Stimulated activated CD8-positive, alpha-beta memory T cell treated with anti-CD3 and anti-CD28 coated beads, Interleukin-15, amount 100 ng/mL, for 4 hours (primary cell): ENCODE data around the gene OSBPL2.

ENCODE experiments used
- DNase-seq, 2 donors: peaks; one replicate each; pipeline ENCODE4 v3.0.0-alpha.2; 2020; ENCODE audit warnings: low read depth in 2 of 2

Gene OSBPL2

DNA sequence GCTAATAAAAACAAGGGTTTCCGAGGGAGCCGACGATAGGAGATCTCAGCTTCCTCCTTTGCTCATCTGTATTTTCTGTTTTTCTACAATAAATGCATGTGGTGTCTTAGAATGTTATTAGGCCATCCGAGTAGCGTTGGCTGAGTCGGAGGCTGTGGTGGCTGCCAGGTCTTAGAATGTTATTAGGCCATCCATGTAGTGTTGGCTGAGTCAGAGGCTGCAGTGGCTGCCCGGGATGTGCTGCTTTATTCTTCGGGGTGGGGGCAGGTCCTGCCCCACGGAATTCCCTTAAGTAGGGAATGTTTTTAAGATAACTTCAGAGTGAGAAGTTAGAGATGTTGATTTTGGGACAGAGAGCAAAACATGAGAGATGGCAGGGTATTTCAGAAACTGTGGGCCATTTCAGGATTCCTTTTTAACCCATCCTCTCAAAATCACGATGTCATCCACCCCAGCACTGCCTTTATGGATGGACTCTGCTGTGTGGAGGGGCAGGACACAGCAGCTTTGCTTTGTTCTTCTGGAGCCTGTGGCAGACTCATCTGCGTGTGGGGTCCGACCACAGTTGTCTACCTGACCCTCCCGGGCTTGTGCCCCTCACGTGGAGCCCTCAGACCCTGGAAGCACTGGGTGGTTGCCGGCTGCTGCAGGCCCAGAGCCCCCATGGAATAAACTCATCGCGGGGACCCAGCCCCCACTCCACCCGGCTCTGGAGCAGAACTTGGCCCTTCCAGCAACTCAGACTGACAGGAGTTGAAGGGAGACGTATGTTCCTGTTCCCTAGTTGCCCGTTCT is 20.4 kb downstream of the OSBPL2 start:
- DNase-seq: no peak

DNA sequence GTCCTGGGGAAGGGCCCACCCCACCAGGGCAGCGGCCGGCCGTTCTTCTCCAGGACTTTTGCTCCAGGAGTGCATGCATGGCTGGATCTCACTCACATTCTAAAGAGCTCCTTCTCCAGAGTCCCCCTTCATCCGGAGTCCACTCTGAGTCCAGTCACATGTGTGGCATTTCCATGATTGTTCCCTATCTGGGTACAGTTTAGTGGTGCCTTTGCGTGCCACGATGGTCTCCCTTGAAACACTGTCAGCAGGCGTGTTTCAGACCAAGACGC is 20.9 kb downstream of the OSBPL2 start:
- DNase-seq: no peak

DNA sequence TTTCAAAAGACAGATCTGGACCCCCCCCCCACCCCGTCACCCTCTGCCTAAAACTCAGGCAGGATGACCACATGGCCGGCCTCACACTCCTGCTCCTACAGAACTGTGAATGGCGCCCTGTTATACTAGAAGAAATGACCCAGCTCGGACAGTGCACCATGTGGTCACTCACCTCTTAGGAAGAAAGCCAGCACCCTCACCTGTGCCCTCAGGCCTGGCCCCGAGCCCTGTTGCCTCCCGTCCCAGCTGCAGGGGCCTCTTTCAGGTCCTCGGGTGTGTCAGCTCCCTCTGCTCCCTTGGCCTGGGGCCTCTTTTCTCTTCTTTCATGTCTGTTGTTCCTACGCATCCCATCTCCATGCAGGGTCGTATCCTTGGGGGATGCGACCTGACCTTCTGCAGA is 23.7 kb downstream of the OSBPL2 start:
- no peak for DNase-seq

DNA sequence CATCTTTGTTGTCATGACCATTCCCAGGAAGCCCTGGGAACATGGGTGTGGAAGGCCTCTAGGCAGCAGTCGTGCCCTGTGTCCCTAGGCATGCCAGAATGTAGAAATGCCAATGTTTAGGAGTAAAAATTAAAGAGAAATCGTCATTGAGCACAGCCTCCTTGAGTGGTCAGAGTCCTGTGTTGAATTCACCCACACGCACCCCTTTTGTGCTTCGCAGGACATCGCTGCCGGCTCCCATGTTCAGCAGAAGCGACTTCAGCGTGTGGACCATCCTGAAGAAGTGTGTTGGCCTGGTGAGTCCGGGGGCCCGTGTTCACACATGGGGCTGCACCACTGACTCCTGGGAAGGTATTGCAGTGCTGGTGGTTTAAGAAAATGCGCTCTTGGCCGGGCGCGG is 25.1 kb downstream of the OSBPL2 start:
- no peak for DNase-seq

DNA sequence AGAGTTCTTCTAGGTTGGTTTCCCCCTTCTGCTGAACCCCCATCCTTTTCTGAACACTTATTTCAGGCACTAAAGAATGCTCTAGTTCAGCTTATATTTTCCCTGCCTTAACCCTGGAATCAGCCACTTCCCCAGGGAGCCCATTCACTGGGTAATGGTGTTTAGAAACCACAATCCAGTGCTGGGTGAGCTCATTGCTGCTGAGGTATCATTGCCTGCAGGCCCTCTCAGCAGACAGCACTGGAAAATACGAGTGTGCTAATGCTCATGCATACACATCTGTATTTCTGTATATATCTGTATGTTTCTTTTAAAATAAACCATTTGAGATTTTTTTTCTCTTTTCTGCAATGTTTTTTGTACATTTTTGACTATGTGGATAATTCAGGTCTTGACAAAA is 27.0 kb downstream of the OSBPL2 start:
- no peak for DNase-seq

DNA sequence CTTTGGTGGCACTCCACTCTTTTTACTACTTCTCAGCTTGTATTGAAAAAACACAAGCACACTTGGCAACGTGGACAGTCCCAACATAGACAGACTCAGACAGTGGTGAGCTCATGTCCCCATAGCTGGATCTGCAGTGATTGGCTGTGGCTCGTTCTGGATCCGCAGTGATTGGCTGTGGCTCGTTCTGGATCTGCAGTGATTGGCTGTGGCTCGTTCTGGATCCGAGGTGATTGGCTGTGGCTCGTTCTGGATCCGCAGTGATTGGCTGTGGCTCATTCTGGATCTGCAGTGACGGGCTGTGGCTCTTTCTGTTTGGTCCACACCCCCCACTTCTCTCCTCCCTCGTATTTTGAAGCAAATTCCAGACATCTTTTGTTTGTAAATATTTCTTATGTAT is 28.0 kb downstream of the OSBPL2 start:
- no peak for DNase-seq

DNA sequence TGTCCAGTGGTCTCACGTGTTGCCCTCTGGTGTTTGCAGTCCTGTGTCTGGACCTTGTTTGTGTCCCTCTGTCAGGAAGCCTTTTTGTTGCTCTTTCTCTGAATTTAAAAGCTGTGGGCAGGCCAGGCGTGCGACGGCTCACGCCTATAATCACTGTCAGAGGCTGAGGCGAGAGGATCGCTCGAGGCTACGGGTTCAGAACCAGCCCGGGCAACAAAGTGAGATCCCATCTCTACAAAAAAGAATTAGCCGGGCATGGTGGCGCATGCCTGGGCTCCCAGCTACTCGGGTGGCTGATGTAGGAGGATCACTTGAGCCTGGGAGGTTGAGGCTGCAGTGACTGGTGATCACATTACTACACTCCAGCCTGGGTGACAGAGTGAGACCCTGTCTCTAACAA is 28.5 kb downstream of the OSBPL2 start:
- no peak for DNase-seq

DNA sequence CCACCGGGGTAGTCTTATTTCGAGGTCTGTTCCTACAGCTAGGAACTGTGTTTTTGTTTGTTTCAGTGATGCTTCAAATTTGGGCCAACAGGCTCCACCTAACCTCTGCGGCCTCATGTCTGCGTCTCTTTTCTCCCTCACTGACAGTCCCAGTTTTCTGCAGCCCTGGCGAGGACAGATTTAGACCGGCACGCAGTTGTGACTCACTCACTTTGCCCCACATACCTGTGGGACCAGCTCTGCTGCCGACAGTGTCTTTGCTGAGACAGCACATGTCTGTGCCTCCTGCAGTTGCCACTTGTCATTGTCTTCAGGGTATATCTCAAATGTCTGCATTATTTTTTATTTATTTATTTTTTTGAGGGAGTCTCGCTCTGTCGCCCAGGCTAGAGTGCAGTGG is 29.2 kb downstream of the OSBPL2 start:
- DNase-seq: no peak

DNA sequence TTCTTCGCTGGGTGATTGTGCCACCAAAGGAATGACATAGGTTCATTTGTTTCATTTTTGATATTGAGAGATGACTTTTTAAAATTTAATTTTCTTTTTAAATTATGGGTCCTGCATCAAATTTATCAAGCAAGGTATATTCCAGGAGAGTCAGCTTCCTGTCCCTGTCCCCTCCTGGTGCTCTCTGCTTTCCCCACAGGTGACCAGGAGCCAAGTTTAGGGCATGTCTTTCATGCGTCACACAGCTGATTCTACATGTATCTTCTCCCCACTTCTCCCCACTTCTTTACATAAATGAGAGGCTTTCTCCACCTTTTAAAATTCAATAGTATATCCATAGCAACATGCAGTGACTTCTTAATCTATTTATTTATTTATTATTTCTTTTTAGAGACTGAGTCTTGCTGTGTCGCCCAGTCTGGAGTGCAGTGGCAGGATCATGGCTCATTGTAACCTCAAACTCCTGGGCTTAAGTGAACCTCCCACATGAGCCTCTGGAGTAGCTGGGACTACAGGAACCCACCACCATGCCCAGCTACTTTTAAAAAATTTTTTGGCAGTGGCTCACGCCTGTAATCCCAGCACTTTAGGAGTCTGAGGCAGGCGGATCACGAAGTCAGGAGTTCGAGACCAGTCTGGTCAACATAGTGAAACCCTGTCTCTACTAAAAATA is 30.0 kb downstream of the OSBPL2 start:
- no peak for DNase-seq

DNA sequence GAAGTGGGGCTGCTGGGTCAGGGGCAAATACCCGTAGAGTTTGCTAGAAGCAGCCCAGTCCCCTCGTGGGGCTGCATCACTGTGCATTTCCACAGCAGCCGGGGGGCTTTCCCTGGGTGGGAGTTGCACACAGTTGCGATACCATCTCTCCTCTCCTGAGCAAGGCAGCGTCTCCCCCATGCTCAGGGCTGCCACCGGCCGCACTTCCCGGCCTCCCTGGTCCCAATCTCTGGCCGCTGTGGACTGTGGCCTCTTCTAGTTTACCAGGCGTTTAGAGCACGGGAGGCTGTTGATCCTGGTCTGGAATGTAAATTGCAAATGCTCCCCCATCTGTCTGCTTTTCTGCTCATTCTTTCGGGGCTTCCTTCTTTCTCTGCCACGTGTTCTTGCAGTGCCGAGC is 31.1 kb downstream of the OSBPL2 start:
- no peak for DNase-seq

DNA sequence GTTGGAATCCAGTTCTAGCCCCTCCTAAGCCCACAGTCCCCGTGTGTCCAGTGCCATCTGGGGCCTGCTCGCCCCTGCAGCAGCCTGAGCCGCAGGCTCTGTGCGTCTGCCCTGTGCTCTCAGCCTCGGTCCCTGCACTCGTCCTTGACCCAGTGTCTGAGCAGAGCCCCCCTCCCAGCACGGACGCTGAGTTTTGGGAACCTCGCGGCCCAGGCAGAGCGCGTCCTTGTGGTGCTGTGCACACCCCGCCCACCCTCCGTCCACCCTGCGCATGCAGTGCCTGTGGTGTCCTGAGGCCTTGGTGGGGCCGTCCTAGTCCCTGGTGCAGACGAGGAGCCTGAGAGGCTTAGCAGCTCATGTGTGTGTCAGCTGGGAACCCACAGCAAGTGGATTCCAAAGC is 31.6 kb downstream of the OSBPL2 start:
- DNase-seq: no peak

DNA sequence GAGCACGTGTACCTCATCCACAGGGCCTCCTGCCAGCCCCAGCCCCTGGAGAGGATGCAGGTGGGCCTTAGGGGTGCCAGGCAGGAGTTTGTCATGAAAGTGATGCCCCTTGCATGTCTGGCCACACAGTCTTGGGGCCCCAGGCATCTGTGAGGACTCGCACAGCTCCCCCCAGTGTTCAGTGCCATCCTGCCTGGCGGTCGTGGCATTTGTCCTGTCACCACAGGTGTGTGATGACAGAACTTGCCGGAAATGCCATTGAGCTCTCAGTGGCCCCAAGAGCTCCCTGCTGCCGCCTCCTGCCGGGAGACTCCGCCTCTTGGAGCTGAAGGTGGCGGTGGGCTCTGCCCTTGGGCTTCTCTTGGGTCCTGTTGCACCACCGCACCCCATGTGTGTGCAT is 33.9 kb downstream of the OSBPL2 start:
- DNase-seq: no peak

DNA sequence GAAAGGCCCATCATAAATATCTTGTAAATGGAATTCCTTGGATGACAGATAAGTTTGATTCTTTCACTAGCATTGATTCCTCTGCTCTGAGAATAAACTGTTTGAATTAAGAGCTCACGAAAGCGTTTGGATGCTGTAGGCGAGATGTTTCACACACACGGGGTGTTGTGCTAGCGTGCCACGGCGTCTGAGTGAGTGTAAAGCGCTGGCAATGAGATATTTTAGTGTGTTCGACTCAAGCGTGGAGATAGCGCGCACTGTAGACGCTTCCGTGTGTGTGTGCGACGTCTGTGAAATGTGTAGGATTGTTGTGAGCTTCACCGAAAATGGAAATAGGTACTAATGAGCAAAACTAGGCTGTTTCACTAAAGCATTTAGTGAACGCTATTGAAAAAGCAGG is 35.1 kb downstream of the OSBPL2 start:
- no peak for DNase-seq

DNA sequence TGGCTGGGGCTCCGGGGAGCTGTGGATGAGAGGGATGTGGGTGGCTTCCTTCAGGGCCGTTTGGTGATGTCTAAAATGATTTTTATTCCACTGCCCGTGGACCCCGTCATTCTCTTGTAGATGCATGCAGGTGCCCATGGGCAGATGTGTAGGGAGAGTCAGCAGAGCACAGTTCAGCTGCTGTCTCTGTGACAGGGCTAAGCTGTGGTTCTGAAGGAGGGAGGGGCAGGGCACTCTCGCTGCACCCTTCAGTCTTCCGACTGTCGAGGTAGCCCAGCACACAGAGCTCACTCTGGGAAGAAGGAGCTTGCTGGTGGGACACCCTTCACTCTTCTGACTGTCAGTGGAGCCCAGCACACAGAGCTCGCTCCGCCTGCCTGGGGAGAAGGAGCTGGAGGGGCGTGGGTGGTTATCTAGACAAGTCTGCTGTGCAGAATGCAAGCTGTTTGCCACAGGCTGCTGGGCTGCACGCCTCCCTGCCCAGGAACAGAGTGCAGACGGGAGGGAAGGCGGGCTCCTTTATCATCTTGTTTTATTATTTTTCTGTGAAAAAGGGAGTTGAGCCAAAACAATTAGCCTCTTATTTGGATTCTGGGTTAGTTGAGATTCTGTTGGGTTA is 36.1 kb downstream of the OSBPL2 start:
- no peak for DNase-seq

DNA sequence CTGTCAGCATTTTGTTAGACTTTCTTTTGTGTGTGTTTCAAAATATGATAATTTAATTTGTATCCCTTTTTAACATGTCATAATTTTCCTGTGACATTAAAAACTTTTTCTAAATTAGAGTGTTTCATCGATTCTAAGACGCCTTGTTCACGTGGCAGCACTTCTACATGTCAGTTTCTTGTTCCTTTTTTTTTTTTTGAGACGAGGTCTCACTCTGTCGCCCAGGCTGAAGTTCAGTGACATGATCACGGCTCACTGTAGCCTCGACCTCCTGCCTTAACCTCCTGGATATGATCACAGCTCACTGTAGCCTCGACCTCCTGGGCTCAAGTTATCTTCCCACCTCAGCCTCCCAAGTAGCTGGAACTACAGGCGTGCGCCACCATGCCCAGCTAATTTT is 36.9 kb downstream of the OSBPL2 start:
- no peak for DNase-seq

DNA sequence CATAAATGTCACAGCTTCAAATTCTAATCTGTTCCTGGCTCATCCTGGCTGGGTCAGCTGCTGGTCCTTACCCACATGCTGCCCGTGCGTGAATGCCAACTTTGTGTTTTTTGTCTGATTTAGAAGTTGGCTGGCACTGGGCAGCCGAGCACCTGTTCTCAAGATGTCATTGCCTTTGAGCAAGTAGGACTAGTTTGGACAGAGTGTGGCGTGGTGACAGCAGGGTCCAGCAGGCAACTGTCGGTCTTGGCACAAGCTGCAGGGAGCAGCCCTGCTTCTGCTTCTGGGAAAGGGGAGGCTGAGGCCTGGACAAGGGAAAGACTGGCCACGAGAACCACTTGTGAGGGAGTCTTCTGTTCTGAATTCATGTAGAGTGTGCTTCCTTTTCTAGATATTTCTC is 38.1 kb downstream of the OSBPL2 start:
- DNase-seq: no peak

DNA sequence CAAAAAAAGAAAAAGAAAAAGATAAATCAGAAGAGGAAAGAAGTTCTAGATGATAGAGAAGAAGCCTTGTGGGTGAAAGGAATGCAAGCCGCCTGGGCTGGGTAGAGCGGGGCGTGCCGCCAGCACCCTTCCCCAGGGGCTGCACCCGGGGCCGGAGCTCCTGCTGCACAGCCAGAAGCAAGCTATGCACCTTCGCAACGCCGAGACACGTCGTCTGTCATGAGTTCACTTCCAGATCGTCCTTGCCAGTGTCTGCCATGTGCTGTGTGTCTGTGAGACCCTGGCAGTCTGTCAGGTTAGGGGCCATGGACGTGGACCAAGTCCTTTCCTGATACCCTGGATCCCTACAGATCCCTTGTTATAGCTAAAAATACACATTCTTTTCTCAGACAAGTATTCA is 38.9 kb downstream of the OSBPL2 start:
- DNase-seq: no peak

DNA sequence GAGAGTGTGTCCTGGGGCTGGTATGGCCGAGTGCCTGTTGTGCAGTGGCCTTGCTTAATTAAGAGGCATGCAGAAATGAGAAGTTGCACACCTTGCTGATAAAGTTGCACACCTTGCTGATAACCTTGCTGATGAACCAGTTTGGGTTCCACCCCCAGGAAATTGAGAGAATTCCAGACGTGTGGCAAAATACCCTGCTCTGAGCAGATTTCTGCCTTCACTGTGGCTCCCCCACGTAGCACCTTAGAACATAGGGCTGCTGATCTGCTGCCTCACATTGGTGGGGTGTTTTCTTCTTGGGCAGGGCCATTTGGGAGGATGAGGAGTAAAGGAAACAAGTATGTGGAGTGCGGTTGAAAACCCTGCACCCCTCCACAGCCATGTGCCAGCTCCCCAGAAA is 42.0 kb downstream of the OSBPL2 start:
- DNase-seq: no peak

DNA sequence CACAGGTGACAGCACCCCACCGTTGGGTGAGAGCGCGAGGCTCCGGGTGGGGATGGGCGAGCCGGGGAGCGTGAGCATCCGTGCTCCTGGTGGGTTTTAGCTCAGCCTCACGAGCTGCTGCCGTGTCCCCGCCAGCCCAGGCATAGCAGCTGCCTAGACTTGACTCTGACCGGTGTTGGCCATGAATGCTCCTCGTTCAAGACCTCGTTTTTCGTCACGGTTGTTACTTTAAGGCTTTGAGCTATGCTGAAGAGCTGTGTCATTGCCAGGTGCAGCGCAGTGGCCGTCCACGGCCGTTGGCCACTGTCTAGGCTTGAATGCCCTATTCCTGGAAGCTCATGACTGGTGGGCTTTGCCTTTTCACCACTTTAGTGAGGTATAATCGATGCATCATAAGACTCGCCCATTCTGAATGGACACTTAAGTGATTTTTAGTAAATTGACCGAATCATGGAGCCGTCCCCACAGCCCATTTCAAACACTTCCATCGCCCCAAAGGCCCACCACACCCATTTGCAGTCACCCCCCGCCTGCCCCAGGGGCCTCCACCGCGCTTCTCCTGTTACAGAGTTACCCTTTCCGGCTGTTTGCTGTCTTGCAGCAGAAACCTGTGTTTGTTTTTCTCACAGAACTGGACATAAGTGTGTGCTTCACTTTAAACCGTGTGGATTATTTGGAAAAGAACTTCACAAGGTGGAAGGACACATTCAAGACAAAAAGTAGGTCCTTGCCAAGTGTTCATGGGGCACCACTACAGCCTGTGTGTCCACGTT is 43.0 kb downstream of the OSBPL2 start:
- no peak for DNase-seq

DNA sequence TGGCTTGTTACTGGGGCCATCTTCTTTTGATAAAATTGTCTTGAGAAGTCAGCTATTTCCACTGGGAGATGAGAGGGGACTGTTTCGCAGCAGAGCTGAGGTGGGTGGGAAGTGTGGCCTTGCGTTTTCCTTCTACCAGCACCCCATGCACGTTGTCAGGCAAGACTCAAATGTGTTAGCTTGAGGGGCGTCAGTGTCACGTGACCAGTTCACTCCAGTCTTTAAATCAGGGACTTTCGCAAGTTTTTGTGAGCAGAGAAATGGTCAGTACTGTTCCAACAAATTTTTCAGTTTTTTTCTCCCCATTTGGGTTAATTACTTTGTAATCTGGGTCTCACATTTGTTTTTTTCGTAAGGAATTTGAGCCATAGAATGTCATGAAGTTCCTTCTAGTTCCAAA is 43.8 kb downstream of the OSBPL2 start:
- no peak for DNase-seq

DNA sequence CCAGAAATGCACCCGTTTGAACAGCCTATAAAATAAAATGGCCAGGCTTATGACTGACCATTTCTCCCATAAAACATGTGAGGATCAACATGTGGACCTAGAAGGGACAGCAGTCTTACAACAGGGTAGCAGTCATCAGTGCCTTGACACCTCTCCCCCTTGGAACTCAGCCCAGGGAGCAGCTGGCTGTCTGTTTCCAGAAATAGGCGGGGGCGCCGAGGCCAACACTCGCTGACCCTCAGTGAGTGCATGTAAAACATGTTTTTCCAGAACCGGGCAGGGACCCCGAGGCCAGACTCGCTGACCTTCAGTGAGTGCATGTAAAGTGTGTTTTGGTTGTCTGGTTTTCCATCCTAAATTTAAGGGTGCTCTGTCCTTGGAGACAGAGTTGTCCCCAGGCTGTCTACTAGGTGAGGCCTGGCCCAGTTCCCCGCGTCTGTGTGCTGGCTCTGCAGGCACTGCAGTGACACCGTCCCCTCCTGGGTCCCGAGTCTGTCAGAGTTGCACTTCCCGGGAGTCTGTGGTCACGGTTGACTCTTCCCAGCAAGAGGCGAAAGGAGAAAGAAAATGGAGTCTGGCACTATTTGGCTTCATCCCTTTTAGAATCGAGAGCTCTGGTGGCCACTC is 44.7 kb downstream of the OSBPL2 start:
- no peak for DNase-seq

DNA sequence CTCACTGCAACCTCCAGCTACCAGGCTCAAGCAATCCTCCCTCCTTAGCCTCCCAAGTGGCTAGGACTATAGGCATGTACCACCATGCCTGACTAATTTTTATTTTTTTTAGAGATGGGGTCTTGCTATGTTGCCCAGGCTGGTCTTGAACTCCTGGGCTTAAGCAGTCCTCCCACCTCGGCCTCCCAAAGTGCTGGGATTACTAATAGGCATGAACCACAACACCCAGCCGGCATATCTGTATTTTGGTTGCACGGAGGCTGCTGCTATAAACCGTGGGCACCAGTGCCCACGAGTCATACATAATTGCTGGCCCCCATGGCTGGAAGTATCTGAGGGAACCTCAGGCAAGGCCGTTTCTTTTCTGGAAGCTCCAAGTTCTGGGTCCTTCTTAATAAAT is 46.1 kb downstream of the OSBPL2 start:
- DNase-seq: no peak
